T47D (cell line): ENCODE results near the gene WBP4.

Source experiments
- DNase-seq, 2 experiments: peaks; one replicate each; pipeline versions ENCODE4 v3.0.0 to v3.0.0-alpha.2; 2011 to 2012; ENCODE audit warnings: low read depth in 1 of 2, low spot score in 1 of 2
- JUND ChIP-seq: IDR thresholded peaks from 2 replicates; pipeline ENCODE4 v1.6.1; 2012; ENCODE audit warnings: low read depth
- in situ Hi-C: cut with HindIII; loops from 2 replicates; pipeline ENCODE4 v1.10.0; 2016; ENCODE audit warnings: low sequenced_read_pairs, low pct_unique_long_range_greater_than_20kb

Gene WBP4

GRCh38 chr13:41054212-41054877 is 7.0 kb upstream of the WBP4 start:
- TF ChIP-seq JUND = no peak
- in situ Hi-C loops = no loop called here
- peak; percentile 3 to 70 for DNase-seq

- in situ Hi-C loops = no loop called here
- no peak for TF ChIP-seq JUND
- no peak for DNase-seq
Observed at GRCh38 chr13:41054919-41055619, 6.2 kb upstream of the WBP4 start.

- DNase-seq = no peak
- no peak for TF ChIP-seq JUND
- in situ Hi-C loops = no loop called here
Observed at GRCh38 chr13:41056194-41056593, 5.1 kb upstream of the WBP4 start.

- TF ChIP-seq JUND = no peak
Observed at GRCh38 chr13:41056826-41057711, 4.2 kb upstream of the WBP4 start.

DNA sequence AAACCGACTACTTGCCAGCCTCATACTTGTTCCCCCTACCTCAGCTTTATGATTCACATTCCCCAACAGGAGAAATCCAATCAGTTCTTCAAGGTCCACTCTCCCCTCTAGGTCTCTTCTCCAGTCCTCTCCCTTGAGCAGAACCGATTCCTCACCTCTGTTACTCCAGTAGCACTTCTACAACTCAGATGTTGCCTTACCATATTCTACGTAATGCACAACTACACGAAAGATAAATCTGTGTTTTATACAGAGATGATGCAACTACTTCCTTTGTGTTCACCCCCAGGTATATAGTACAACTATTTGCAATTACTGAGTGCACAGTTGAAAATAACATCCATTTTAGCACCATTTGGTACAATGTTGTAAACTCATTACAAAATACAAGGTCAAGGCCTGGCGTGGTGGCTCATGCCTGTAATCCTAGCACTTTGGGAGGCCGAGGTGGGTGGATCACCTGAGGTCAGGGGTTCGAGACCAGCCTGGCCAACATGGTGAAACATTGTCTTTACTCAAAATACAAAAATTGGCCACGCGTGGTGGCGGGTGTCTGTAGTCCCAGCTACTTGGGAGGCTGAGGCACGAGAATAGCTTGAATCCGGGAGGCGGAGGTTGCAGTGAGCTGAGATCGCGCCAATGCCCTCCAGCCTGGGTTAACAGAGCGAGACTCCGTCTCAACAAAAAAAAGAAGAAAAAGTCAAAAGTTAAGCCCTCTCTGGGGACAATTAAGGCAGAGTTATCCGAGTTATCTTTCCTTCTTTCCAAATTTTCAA is 2.8 kb upstream of the WBP4 start:
- no peak for TF ChIP-seq JUND
- no peak for DNase-seq
- in situ Hi-C loops = no loop called here

More at GRCh38 chr13:41056826-41057711, 4.2 kb upstream of the WBP4 start:
- in situ Hi-C loops = no loop called here
- no peak for DNase-seq

GRCh38 chr13:41059456-41060081 is 1.7 kb upstream of the WBP4 start:
- TF ChIP-seq JUND = no peak
- in situ Hi-C loops = no loop called here
- DNase-seq = no peak

- DNase-seq = peak; percentile 8 to 62
- TF ChIP-seq JUND = no peak
- in situ Hi-C loops = no loop called here
Observed at GRCh38 chr13:41060082-41060723, 1.1 kb upstream of the WBP4 start.

DNA sequence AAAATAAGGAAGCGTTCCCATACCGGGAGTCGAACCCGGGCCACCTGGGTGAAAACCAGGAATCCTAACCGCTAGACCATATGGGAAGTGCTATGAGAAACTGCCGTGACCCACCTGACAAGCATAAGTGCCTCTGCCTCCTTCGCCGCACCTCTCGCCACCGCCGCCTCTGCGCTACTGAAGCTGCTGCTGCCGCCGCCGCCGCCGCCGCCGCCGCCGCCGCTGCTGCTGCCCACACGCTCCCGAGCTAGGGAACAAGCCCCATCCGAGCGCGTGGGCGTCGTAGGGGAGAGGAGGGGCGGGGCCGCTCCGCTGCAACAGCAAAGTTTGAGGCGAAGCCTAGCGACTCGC is 610 bp upstream of the WBP4 start:
- in situ Hi-C loops = no loop called here
- peak; percentile 17 to 76 for DNase-seq
- TF ChIP-seq JUND = no peak

DNA sequence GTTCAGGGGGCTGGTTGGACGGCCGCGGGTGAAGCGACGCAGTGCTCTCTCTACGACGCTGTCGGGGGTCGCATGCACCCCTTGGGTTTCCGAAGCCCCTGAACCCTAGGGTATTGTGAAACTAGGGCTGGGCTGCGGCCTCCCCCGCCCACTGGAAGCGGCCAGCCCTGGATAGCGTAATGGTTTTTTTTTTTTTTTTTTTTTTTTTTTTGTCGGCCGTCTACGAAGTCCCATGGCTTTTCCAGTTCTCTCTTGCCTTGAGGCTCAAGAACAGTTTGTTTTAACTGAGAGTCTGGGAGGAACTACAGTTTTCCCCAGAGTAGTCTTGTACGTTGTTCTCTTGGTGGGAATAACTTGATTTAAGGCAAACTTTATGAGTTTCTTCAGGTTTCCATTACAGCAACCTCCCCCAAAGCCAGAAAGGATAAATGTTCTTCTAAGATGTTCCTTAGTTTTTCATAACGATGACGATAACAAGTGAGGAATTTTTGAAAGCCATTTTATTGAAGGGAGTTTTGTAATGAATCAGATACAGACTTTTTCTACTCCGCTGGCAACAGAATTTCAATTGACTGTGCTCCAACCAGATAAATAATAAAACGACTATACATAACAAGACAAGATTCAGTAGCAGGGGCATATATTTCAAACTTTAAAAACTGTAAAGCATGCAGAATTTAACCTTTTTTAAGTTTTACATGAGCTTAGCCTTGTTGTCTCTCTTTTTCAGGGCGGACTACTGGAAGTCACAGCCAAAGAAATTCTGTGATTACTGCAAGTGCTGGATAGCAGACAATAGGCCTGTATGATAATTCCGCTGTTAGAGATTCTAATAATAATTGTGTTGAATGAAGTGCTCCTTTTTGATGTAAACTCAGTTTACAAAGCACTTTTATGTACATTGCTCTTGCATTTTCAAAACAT is 867 bp downstream of the WBP4 start:
- no peak for DNase-seq
- TF ChIP-seq JUND = no peak
- in situ Hi-C loops = no loop called here

DNA sequence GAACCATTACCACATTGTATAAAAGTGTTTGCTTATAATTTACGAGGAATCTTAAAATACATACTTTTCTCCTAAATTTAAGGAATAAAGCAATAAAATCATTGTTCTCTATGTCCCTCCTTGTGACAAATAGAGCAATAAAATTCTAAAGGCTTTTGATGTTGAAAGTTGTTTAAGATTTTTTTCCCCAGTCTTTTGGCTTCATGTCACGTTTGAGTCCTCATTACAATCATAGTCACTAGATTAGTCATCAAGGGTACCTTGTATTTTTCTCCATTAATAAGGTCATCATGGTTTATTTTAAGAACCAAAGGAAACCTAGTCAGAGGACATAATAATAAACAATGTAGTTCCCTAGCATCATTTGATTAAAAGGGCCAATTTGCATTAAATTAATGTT is 3.2 kb downstream of the WBP4 start:
- no peak for TF ChIP-seq JUND
- in situ Hi-C loops = no loop called here
- DNase-seq = no peak

DNA sequence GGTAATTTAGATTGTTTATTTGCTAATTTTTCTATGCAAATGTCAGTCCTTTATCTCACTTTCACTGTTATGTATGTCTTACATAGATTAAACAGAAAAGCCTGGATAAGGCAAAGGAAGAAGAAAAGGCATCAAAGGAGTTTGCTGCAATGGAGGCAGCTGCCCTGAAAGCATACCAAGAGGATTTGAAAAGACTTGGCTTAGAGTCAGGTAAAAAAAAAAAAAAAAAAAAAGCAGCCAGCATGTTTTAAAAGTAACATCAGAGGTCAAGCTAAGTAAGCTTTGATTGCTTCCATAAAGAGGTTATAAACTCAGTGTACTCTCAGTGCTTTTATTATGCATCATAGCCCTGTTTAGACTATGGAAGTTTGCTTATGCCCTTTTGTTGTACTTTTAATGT is 3.8 kb downstream of the WBP4 start:
- no peak for DNase-seq

More for the DNA sequence above, 3.8 kb downstream of the WBP4 start:
- in situ Hi-C loops = no loop called here
- no peak for TF ChIP-seq JUND
